Pons (tissue), 1 donor: ENCODE measurements around the gene TTLL13.

Source experiments
- DNase-seq: peaks from one replicate; pipeline ENCODE4 v3.0.0-alpha.2; 2016; ENCODE audit warnings: low spot score

Gene TTLL13

DNA sequence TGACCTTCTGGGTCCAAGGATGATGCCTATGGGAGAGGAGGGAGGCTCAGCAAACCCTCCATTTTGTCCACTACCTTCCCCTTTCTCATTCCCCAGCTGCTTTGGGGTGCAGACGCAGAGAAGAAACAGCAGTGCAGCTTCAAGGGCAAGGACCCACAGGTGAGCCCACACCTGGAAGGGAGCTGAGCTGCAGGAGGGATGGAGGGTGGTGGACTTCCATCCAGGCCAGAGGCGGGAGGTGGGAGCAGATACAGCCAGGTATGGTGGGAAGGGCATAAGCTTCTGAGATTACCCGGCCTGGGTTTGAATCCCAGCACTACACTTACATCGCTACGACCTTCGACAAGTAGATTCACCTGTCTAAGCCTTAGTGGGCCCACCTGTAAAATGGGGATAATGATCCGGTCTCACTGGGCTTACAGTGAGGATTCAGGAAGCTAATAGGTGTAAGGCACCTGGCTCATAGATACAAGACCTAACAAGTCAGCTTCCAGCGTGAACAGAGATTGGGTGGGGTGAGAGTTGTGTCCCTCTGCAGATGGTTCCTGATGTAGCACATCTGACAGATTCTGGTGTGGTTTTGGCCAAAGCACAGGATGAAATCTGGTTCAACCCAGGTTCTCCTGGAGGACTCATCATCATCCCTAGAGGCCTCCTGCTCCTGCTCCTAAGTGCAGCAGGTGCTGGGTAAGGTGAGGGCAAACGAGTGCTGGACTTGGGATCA is 31.5 kb upstream of the TTLL13 start:
- DNase-seq = no peak

DNA sequence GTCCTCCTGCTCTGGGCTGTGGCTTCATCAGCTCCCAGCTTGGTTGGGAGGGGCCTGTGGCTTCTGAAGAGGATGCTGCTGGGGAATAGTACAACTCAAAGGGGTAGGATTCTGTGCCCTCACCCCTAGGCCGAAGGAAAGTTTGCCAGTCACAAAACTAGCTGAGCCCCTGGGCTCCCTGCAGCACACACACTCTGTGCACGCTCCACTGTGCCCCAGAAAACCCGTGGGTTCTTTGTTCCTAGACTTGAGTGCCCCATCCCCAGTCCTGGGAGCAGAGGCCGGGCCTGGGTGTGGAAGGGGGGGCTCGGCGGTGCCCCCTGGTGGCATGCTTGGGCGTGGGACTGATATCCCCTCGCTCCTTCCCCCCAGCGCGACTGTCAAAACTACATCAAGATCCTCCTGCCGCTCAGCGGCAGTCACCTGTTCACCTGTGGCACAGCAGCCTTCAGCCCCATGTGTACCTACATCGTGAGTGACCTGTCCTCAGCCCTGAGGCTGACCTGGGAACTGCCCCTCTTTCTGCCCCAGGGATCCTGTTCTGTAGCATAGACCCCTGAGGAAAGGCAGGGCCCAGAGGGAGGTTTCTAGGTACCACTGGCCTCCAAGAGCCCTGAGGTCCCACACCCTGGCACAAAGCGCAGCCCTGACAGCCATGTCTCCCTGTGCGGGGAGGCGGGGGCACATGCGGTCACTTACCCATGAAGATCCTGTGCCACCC is 29.8 kb upstream of the TTLL13 start:
- no peak for DNase-seq

DNA sequence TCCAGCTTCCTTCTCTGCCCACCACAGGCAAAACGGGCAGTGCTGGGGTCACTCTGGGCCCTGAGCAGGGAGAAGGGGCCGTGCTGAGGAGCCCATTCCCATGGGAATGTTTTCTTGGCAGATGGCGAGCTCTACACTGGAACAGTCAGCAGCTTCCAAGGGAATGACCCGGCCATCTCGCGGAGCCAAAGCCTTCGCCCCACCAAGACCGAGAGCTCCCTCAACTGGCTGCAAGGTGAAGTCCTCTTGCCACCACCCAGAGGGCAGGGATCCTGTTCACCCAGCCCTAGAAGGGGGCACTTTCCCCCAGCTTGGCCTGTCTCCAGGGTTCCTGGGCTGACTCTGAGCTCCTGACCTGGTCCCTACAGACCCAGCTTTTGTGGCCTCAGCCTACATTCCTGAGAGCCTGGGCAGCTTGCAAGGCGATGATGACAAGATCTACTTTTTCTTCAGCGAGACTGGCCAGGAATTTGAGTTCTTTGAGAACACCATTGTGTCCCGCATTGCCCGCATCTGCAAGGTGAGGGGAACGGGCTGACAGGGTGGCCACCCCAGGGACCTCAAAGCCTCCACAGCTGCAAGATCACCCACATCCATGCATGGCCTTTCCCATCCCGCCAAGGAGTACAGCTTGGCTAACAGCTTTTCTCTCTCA is 28.0 kb upstream of the TTLL13 start:
- DNase-seq = peak; percentile 87

DNA sequence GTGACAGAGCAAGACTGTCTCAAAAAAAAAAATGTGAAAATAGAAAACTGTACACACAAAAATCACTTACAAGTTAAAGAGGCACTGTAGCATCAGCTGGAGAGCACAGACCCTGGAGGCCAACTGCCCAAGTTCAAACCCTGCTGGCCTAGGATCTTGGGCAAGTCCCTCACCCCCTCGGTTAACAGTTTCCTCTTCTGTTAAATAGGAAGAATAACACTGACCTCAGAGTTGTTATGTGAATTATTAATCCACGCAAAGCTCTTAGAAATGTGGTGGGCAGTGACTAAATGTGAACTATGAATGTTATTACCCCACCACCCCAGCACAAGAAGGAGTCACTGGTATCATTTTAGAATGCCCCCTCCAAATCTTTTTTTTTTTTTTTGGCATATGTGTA is 26.8 kb upstream of the TTLL13 start:
- DNase-seq = no peak

DNA sequence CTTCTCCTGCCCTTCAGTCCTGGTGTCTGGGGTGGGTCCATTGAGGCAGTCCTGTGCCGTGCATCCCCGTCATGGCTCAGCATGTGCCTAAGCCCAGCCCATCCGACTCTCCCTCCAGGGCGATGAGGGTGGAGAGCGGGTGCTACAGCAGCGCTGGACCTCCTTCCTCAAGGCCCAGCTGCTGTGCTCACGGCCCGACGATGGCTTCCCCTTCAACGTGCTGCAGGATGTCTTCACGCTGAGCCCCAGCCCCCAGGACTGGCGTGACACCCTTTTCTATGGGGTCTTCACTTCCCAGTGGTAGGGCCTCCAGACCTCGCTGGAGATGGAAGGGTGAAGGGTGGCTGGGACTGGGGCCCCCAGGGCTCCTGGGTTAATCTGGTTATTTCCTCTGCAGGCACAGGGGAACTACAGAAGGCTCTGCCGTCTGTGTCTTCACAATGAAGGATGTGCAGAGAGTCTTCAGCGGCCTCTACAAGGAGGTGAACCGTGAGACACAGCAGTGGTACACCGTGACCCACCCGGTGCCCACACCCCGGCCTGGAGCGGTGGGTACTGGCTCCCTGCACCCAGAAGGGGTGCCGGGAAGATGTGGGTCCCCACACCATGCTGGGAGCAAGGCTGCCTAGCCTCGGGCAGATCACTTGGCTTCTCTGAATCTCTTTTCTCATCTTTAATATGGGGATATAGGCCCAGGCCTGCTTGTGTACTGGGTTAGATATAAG is 25.8 kb upstream of the TTLL13 start:
- no peak for DNase-seq

DNA sequence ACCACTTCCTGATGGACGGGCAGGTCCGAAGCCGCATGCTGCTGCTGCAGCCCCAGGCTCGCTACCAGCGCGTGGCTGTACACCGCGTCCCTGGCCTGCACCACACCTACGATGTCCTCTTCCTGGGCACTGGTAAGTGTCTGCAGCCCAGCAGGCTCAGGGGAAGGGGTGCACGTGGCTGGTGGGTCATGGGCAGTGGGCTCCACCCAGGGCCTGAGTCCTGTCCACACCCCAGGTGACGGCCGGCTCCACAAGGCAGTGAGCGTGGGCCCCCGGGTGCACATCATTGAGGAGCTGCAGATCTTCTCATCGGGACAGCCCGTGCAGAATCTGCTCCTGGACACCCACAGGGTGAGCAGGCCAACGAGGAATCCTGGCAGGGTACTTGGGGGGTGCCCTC is 24.3 kb upstream of the TTLL13 start:
- no peak for DNase-seq

DNA sequence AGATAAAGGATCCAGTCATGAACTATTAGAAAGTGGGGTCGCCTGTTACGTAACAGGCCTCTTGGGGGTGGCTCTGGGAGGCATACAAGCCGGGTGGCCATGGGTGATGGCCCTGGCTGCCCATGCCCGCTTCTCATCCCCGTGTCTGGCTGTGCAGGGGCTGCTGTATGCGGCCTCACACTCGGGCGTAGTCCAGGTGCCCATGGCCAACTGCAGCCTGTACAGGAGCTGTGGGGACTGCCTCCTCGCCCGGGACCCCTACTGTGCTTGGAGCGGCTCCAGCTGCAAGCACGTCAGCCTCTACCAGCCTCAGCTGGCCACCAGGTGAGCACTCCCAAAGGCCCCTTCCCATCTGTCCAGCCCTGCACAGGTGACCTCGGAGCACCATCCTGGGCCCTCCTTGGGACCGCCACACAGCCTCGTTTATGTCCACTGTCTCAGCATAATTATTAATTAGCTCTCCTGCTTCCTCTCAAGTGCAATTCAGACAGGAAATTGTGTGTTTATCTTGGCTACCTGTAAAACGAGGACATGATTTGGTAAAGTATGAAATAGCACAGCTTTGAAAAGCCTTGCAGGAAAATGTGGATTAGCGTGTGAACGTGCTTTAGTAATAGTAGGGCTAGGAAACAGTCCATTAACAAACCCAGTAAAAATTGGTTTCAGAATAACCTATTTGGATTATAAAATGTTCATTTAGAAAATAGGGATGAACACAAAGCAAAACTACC is 23.7 kb upstream of the TTLL13 start:
- no peak for DNase-seq

DNA sequence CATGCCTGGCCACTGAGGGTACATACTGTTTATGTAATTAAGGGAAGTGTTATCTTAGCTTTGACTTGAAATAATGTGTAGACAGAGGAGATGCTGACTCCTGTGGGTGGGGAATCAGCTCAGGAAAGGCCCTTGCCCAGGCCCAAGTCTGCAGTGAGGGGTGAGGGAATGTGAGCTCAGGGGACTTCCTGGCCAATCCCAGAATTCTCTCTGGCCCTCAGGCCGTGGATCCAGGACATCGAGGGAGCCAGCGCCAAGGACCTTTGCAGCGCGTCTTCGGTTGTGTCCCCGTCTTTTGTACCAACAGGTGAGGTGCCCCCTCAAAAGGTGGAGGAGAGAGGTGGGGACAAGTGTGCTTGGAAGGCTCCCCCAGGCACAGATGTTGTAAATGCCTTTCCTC is 22.0 kb upstream of the TTLL13 start:
- no peak for DNase-seq

DNA sequence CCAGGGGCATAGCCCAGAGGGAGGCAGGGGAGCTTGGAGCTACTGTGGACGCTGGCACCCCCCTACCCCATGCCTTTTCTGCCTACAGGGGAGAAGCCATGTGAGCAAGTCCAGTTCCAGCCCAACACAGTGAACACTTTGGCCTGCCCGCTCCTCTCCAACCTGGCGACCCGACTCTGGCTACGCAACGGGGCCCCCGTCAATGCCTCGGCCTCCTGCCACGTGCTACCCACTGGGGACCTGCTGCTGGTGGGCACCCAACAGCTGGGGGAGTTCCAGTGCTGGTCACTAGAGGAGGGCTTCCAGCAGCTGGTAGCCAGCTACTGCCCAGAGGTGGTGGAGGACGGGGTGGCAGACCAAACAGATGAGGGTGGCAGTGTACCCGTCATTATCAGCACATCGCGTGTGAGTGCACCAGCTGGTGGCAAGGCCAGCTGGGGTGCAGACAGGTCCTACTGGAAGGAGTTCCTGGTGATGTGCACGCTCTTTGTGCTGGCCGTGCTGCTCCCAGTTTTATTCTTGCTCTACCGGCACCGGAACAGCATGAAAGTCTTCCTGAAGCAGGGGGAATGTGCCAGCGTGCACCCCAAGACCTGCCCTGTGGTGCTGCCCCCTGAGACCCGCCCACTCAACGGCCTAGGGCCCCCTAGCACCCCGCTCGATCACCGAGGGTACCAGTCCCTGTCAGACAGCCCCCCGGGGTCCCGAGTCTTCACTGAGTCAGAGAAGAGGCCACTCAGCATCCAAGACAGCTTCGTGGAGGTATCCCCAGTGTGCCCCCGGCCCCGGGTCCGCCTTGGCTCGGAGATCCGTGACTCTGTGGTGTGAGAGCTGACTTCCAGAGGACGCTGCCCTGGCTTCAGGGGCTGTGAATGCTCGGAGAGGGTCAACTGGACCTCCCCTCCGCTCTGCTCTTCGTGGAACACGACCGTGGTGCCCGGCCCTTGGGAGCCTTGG is 21.3 kb upstream of the TTLL13 start:
- no peak for DNase-seq

DNA sequence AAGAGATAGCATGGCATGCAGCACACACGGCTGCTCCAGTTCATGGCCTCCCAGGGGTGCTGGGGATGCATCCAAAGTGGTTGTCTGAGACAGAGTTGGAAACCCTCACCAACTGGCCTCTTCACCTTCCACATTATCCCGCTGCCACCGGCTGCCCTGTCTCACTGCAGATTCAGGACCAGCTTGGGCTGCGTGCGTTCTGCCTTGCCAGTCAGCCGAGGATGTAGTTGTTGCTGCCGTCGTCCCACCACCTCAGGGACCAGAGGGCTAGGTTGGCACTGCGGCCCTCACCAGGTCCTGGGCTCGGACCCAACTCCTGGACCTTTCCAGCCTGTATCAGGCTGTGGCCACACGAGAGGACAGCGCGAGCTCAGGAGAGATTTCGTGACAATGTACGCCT is 20.4 kb upstream of the TTLL13 start:
- DNase-seq = no peak

DNA sequence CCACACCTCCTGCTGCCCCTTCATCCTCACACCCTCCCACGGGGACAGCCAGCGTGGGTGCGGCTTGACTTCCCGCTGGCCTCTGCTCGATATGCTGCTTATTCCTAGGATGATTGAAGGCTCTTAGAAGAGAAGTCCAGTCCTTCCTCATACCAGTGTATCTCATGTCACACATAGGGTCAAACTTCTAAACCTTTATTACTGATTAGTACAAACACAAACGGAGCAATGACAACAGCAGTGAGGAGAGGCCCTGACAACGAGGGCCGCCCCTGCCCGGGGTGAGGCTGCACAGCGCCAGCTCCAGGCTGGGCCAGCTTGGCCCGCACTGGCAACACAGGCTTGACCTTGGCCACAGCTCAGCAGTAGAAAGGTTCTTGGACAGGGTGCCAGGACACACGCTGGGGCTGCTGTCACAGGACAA is 19.3 kb upstream of the TTLL13 start:
- no peak for DNase-seq

DNA sequence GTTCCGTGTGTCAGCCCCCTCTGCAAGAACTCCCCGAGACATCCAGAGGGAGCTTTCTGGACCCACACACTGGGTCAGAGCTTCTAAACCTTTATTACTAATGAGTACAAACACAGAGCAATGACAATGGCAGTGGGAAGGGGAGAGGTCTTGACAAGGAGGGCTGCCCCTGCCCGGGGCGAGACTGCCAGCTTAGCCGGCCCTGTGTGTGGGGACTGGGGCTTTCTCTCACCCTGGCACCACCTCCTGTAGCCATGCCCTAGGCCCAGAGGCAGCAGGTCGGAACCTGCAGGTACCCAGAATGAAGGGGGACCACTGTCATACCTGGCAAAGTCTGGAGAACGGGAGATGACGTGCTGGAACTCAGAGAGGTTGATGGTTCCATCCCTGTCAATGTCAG is 18.7 kb upstream of the TTLL13 start:
- DNase-seq = no peak

DNA sequence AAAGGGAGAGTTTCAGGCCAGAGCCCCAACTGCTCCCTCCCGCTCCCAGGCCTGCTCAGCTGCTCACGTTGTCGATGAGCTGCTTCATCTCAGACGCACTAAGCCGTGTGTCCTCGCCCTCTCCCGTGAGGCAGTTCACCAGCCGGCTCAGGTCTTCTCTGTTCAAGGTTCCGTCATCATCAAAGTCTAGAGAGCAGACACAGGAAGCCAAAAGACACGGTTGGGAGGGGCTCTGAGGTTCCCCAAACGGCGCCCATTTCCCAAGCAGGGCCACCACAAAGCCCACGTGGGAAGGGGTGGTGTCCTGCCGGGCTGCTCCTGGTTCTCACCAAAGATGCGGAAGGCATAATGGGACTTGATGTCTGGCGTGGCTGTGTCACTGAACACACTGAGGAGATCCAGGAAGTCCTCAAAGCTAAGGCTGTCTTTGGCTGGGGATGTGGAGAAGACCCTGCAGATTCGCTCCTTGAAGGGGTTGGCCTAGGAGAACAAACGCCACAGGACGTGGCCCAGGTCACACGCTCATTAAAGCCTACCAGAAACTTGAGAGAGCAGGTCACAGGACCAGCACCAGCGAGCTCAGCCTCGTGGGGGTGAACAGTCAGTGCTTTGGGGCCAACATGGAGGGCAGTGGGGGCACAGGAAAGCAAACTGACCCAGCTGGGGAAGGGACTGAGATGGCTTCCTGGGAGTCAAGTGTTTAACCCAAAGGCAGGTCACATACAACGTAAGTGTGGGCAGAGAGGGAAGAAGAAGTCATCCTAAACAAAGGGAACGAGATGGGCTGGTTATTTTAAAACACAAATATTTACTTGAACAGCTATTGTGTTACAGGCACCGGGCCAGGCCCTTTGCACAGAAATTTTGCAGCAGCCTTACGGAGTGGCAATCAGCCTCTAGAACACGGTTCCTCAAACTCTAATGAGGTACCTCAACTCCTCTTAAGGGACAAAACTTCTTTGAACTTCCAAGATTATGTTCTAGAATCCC is 18.0 kb upstream of the TTLL13 start:
- DNase-seq = peak; percentile 56

DNA sequence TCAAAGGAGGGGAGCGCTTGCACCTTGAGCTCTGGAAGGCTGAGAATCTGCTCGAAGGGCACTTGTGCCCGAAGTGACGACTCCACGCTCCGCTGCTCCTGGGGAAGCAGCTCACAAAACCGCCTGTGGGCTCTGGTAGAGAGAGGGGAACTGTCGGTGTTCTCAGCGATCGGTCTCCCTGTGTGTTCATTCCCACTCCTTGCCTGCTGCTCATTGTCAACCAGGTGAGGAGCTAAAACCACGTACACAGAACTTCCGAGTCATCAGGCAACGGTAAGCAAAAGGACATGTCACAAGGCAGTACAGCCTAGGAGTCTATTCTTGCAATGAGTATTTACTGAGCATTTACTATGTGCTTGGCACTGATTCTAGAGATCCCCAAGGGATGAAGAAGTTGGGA is 17.2 kb upstream of the TTLL13 start:
- no peak for DNase-seq

DNA sequence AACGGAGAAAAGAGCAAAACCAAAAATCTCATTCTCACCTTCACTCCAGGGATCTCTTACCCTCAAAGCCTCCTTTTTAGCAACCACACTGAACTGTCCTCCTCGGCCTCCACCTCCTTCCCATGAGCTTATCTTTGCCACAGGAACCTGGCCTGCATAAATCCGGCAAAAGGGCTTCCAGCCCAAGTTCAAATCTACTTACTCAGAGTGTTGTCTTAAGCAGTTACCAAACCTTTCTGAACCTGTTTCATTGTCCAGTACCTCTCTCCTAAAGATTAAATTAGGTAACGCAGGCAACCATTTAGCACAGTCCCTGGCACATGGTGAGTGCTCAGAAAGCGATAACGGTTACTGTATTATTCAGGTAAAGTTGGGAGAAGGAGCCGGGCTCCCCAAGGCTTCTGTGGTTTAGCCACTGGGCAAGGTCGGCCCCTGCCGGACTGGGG is 16.4 kb upstream of the TTLL13 start:
- peak; percentile 46 for DNase-seq

DNA sequence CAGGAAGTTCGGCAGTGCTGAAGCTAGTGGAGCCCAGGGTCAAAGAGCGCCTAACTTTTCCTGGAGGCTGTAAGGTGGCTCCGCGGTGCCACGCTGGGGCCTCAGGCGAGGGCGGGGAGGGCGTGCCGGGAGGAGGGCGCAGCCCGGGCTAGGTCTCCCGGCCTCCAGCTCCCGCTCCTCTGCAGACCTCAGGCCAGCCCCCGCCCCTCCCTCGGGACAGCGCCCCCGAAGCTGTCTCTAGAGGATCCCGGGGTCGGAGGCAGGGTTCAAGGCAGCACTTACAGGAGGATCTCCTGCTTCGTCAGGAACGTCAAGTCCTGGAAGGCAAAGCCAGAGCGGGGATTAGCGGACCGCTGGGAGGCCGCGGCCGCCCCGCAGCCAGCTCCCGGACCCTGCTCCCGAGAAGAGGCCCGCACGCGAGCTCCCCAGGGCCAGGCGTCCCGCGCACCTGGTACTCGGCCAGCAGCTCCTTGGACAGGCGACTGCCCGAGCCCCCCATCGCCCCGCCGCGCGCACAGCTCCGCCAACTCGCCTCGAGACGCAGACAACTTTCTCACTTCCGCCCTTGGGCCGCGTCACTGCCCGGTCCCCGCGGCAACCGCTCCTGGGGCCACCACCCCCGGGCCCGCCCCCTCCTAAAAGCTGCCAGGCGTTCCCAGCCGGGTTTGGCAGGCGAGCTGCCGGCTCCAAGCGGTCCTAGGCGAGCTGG is 15.8 kb upstream of the TTLL13 start, which contains the start of gene CIB1:
Gene CIB1, minus strand, starts transcription at position 555 of the 709 bp plus-strand sequence. Its CDS starts 56 bp downstream, at position 499.
- peak; percentile 98 for DNase-seq

DNA sequence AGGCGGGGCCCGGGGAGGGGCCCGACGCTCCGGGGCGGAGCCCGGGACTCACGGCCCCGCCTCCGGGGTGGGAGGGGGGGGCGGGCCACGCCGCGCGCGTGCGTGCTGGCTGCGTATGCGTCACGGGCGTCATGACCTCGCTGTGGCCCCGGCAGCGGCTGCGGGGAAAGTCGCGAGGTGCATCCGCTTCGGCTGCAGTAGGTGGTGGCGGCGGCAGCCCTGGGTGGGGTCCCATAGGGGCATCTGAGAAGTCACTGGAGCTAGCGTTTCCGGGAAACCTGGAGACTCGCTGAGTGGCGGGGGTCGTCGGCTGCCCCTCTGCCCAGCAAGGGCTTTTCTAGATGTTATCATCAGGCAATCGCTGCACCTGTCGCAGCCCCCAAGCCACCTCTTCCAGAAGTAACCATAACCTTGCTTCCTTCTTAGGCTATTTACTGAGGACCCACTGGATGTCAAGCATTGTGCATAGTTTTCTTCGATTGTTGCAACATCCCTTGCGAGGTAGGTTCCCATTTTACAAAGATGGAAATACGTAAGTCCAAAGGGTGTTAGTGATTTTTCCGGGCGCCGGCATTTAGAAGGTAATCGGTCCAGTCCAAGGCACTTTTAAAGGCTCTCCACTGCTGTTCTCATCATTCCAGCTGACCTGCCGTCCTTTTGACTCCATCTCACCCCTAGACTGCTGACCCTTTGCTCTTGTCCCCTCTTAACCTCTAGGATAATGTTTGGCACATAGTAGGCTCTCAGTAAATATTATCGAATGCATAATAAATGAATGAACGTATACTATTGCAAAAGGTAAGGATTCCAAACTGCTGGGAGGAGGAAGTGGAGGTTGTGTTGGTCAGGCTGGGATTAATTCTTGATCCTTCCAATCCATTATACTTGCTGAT is 15.0 kb upstream of the TTLL13 start, which contains the start of gene GDPGP1:
Gene GDPGP1, plus strand, starts transcription at position 114 of the 893 bp plus-strand sequence. CDS start 6,700 bp downstream, outside the sequence.
- DNase-seq = peak; percentile 38
